SK-N-SH (cell line): ENCODE data around the gene GGA2.

Experiments
- CHD2 ChIP-seq: fragments of 150-350 bp; IDR thresholded peaks from 2 replicates; pipeline ENCODE4 v1.6.1; 2018; ENCODE audit warnings: low read length; ENCODE audit not compliant: partially characterized antibody
- NFIC ChIP-seq: IDR thresholded peaks from 2 replicates; pipeline ENCODE4 v1.4.0; 2012; ENCODE audit warnings: borderline replicate concordance
- POLR2AphosphoS5 ChIP-seq: IDR thresholded peaks from 2 replicates; pipeline ENCODE4 v1.6.1; 2012; ENCODE audit warnings: low read depth, low read length
- YY1 ChIP-seq: IDR thresholded peaks from 2 replicates; pipeline ENCODE4 v1.4.0; 2012; ENCODE audit warnings: low read depth, mild to moderate bottlenecking
- TF ChIP-seq, protein P1 (sequence below): fragments of 200-600 bp; sonication (generic); IDR thresholded peaks from 2 replicates; pipeline ENCODE4 v1.6.1; 2017; ENCODE audit warnings: antibody characterized with exemption, mild to moderate bottlenecking, moderate library complexity
- TF ChIP-seq, protein P2 (sequence below): IDR thresholded peaks from 2 replicates; pipeline ENCODE4 v1.6.1; 2012; ENCODE audit warnings: mild to moderate bottlenecking, low read depth, low read length, moderate library complexity
- TF ChIP-seq, protein P3 (sequence below): IDR thresholded peaks from 2 replicates; pipeline ENCODE4 v1.4.0; 2012; ENCODE audit warnings: low read depth, borderline replicate concordance

DNA sequence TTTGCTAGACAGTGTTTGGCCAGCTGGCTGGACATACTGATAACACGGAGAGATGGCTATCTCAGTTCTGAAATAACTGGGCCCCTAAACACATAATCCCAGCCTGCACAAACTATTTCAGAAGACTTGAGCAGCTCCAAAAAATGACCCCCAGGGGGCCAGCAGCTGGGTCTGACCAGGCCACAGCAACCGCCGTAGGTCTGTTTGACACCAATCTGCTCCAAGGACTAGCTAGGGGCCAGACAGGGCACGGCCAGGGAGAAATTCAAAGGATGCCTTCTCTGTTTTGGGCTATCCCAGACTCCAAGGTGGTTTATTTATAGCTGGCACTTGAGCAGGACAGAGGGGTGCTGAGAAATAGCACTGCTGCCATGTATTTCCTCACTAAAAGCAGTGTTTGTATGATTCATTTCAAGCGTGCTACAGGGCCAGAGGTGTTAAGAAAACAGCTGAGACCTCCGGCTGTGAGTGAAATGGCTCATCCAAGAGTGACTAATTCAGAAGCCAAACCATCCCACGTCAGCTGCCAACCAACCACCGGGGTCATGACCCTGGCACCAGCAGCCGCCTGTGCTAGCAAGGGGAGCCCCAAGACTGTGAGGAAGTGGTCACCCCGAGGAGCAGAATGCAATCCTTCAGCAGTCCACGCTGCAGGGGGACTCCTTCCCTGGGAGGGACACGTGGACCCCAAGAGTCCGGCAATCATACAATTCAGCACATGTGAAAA lies 5.7 kb downstream of the GGA2 start:
- TF ChIP-seq, protein P1, sequence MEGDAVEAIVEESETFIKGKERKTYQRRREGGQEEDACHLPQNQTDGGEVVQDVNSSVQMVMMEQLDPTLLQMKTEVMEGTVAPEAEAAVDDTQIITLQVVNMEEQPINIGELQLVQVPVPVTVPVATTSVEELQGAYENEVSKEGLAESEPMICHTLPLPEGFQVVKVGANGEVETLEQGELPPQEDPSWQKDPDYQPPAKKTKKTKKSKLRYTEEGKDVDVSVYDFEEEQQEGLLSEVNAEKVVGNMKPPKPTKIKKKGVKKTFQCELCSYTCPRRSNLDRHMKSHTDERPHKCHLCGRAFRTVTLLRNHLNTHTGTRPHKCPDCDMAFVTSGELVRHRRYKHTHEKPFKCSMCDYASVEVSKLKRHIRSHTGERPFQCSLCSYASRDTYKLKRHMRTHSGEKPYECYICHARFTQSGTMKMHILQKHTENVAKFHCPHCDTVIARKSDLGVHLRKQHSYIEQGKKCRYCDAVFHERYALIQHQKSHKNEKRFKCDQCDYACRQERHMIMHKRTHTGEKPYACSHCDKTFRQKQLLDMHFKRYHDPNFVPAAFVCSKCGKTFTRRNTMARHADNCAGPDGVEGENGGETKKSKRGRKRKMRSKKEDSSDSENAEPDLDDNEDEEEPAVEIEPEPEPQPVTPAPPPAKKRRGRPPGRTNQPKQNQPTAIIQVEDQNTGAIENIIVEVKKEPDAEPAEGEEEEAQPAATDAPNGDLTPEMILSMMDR: peak; percentile 18; the same call in 1 of the 2 replicates
- TF ChIP-seq, protein P2, sequence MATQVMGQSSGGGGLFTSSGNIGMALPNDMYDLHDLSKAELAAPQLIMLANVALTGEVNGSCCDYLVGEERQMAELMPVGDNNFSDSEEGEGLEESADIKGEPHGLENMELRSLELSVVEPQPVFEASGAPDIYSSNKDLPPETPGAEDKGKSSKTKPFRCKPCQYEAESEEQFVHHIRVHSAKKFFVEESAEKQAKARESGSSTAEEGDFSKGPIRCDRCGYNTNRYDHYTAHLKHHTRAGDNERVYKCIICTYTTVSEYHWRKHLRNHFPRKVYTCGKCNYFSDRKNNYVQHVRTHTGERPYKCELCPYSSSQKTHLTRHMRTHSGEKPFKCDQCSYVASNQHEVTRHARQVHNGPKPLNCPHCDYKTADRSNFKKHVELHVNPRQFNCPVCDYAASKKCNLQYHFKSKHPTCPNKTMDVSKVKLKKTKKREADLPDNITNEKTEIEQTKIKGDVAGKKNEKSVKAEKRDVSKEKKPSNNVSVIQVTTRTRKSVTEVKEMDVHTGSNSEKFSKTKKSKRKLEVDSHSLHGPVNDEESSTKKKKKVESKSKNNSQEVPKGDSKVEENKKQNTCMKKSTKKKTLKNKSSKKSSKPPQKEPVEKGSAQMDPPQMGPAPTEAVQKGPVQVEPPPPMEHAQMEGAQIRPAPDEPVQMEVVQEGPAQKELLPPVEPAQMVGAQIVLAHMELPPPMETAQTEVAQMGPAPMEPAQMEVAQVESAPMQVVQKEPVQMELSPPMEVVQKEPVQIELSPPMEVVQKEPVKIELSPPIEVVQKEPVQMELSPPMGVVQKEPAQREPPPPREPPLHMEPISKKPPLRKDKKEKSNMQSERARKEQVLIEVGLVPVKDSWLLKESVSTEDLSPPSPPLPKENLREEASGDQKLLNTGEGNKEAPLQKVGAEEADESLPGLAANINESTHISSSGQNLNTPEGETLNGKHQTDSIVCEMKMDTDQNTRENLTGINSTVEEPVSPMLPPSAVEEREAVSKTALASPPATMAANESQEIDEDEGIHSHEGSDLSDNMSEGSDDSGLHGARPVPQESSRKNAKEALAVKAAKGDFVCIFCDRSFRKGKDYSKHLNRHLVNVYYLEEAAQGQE: no peak
- TF ChIP-seq POLR2AphosphoS5 (no peak), NFIC (peak; percentile 46), CHD2 (no peak), YY1 (no peak)
- TF ChIP-seq, protein P3, sequence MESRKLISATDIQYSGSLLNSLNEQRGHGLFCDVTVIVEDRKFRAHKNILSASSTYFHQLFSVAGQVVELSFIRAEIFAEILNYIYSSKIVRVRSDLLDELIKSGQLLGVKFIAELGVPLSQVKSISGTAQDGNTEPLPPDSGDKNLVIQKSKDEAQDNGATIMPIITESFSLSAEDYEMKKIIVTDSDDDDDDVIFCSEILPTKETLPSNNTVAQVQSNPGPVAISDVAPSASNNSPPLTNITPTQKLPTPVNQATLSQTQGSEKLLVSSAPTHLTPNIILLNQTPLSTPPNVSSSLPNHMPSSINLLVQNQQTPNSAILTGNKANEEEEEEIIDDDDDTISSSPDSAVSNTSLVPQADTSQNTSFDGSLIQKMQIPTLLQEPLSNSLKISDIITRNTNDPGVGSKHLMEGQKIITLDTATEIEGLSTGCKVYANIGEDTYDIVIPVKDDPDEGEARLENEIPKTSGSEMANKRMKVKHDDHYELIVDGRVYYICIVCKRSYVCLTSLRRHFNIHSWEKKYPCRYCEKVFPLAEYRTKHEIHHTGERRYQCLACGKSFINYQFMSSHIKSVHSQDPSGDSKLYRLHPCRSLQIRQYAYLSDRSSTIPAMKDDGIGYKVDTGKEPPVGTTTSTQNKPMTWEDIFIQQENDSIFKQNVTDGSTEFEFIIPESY: no peak
